ENCODE results near the gene OR2S2.
"Not testable (repeated sequence)": the region's sequence is repeated elsewhere in the genome, so short reads cannot be mapped to it uniquely, and the experiment has no call there.

Gene OR2S2

GRCh38 chr9:35933550-35934067 is 24.3 kb downstream of the OR2S2 start:
- DNase-seq (ENCODE audit: low read depth): no peak

GRCh38 chr9:35932735-35933134 is 25.2 kb downstream of the OR2S2 start:
- DNase-seq (ENCODE audit: low read depth): no peak

DNA sequence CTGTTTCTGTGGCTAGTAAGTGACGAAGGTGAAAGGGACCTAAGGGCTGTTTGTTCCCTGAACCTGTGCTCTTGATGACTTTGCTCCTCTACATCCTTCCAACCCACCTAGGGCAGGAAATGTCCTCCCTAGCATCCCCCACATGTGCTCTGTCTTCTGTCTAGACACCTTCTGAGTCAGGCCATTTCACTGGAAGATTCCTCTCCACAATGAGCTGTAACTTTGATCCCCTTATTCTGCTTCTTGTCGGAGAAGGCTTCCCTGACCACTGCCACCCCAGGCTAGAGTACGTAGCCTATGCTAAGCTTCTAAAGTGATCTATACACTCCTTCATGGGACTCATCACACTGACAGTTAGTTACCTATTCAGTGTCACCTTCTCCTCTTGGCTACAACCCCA is 27.0 kb downstream of the OR2S2 start:
- DNase-seq (ENCODE audit: low read depth): no peak

DNA sequence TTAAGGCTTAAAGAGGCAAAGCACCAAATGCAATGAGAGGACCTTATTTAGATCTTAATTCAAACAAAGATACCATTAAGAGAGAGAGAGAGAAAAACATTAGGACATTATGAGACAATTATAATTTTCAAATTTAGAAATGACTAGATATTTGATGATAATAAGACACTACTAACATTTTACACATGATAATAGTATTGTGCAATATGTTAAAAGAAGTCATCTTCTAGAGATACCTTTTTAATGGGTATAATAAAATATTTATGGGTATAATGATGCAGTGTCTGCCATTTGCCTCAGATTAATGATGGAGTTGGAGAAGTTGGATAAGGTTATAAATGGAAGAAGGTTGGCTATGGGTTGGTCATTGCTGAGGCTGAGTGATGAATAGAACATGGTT is 27.4 kb downstream of the OR2S2 start:
- no peak for DNase-seq (ENCODE audit: low read depth)

GRCh38 chr9:35929453-35929718 is 28.6 kb downstream of the OR2S2 start:
- DNase-seq (ENCODE audit: low read depth): no peak

- no peak for DNase-seq (ENCODE audit: low read depth)
These were observed 29.1 kb downstream of the OR2S2 start for GRCh38 chr9:35928591-35929452.

- no peak for DNase-seq (ENCODE audit: low read depth)
These were observed 33.8 kb downstream of the OR2S2 start for GRCh38 chr9:35923927-35924763.

DNA sequence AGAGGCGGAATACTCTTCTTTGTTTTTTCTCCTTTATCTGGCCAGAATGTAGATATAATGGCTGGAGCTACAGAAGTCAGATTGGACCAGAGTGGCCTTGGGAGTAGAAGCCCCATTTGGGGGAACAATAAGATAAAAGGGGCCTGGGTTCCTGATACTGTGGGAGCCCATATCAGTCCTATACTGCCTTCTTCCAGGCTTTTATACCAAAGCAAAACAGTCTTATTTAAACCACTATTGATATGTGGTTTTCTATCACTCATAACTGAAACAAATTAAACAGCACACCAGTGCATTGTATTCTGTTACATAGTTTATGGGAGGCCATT is 34.4 kb downstream of the OR2S2 start:
- DNase-seq (ENCODE audit: low read depth): no peak

DNA sequence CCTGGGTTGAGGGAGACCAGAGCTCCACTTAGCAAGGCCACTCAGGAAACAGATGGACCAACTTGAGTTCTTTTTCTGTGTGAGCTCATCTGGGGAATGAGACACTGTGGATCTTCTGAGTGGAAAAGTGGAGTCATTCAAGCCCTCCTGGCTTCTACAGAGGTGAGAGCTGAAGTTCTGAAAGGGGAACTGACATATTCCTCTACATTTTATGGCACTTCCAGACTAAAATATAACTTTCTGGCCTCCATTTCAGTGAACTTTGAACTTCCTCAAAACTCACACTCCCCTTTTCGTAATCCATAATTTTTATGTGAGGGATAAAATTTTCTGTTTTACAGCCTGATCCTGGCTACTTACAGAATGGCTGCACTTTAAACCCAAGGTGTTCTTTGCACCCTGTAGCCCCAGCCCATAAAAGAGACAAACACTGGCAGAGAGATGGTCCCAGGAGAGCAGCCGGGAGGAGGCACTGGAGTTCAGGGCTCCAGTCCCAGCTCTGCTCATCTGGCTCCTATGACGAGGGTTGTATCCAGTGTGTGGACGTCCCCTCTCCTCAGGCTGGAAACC is 37.8 kb downstream of the OR2S2 start:
- DNase-seq (ENCODE audit: low read depth): no peak

GRCh38 chr9:35919212-35920008 is 38.5 kb downstream of the OR2S2 start:
- no peak for DNase-seq (ENCODE audit: low read depth)

DNA sequence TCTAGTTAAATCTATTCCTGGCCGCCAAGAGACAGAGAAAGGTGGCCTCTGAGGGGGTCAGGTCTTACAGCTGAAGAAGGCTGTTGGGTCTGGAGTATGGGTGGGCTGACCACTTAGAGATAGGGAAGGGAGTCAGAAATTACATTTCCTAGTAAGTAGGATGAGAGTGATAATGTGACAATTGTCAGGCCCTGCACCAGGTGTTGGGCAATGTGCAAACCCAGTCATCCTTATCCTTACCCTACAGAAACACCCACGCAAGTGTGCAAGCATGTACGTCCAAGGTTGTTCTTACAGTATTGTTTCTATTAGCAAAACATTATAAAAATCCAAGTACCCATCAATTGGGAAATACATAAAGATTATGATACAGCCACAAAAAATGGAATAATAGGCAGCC is 39.2 kb downstream of the OR2S2 start:
- no peak for DNase-seq (ENCODE audit: low read depth)

DNA sequence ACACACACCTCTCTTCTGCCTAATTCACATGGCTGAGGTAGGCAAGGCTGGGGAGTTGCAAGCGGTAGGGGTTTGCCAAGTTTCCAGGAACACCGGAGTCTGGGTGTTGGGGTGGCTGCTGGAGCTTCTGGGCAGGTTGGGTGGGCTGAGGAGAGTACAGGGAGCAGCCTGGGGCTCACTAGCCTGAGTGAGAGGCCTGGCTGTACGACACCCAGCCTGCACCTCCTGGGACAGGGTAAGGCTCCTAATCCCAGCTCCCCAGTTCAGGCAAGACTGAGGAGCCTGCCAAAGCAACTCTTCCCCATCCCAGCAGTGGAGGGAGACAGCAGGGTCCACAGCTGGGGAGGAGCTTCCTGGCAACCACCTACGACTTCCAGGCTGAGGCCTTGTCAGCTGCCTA is 40.7 kb downstream of the OR2S2 start:
- DNase-seq (ENCODE audit: low read depth): no peak

- DNase-seq (ENCODE audit: low read depth): no peak
These were observed 42.2 kb downstream of the OR2S2 start for GRCh38 chr9:35915681-35916294.

DNA sequence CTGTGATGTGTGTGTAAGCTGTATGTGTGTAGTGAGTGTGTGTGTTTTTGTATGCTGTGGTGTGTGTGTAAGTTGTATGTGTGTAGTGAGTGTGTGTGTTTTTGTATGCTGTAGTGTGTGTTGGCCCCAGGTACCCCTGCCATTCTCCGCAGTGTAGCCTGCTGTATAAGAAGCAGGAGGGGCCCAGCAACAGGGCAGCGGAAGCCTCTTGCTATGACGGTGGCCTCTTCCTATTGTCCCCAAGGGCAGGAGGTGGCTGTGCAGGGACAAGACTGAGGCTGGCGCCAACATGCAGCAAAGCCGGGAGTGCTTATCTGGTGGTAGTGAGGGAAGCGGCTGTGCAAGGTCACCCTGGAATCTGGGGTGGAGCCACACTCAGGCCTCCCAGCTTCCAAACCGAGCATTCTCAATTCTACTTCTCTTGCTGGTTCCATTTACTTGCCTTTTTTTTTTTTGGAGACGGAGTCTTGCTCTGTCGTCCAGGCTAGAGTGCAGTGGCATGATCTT is 43.6 kb downstream of the OR2S2 start:
- no peak for DNase-seq (ENCODE audit: low read depth)

GRCh38 chr9:35913429-35913828 is 44.5 kb downstream of the OR2S2 start:
- DNase-seq (ENCODE audit: low read depth): not testable (repeated sequence)

DNA sequence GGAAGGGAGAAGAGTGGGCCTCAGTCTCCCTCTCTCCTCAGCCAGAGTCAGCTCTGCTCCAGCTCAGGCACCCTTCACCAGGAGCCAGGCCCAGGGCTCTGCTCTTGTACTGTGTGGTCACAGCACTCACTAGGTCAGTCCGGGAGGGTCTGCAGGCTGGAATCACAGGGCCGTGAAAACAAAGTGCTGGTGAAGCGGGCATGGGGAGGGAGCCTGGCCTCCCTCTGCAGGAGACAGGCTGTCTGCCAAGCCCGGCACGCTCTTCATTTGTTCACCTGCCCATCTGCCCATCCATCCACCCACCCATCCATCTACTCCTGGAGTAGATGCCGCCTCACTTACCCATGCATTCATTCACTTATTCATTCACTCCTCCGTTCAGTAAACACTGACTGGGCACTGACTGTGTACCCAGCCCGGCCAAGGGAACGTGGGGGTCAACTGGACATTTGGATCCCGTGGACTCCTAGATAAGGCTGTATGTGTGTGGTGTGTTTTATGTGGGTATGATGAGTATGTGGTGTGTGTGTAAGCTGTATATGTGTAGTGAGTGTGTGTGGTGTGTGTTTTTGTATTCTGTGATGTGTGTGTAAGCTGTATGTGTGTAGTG is 45.1 kb downstream of the OR2S2 start:
- DNase-seq (ENCODE audit: low read depth): no peak

GRCh38 chr9:35911690-35912089 is 46.3 kb downstream of the OR2S2 start:
- DNase-seq (ENCODE audit: low read depth): no peak

- no peak for DNase-seq (ENCODE audit: low read depth)
These were observed 47.2 kb downstream of the OR2S2 start for GRCh38 chr9:35910613-35911359.

DNA sequence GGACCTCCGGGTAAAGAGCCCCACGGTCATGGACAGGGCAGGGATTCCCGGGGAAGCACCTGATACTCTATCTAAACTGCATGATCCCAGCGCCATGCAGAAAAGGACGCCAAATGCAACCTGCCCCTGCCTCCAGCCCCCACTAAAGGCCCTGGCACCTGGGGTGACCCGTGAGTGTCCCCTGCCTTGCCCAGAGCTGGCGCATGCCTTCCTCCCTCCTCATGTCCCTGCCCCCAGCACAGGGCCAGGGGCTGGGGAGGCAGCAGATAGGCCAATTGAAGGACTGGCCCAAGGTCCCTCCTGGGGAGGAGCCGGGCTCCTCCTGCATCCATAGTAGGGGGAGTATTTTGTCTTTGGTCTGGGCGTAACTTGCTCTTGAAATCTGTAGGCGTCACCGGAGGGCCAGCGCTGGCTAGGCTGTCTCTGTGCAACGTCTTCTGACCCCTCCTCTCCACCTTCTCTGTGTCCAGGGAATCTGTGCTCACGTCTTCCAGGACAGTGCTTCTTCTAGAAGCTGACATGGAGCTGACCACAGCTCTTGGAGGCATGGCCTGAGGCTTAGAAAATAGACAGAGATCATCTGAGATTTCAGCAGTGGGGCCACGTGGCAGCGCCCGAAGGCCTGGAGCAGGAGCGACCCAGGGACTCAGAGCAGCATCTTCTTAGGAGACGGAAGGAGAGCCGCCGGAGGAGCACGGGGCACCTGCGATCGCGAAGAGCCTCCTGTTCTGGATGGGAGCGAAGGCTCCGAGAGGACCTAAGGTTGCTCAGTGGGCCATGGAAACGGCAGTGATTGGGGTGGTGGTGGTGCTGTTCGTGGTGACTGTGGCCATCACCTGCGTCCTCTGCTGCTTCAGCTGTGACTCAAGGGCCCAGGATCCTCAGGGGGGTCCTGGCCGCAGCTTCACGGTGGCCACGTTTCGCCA is 48.0 kb downstream of the OR2S2 start:
- DNase-seq (ENCODE audit: low read depth): no peak
